HepG2 (cell line): Measurements from ENCODE around the gene NFIL3. TPM values are rescaled to one million over a fixed set of nuclear protein-coding genes. Genes with fewer than 3 reads are reported as not detected.

ENCODE experiments used
- ATAC-seq: fragments of 200-7000 bp; cut with Tn5 transposase; 3 replicates; pipeline ENCODE4 v1.9.1; 2020; ENCODE audit warnings: mild to moderate bottlenecking, moderate library complexity
- BruUV-seq: library from RNA; stranded (reverse); fragments of 400-500 nt; replicated peaks from 2 replicates; lab custom pipeline; 2021; lab: Mats Ljungman, UMichigan
- CTCF ChIA-PET: fragments of 300-600 bp; formaldehyde crosslinking; extraction: SDS; loops from one replicate; lab custom pipeline; 2021; ENCODE audit warnings: low total read pairs, inconsistent platforms, low intra/inter-chr PET ratio; lab: Yijun Ruan, JAX
- POLR2A ChIA-PET: fragments of 350-600 bp; sonication (Branson Sonifier 250); formaldehyde crosslinking; loops from one replicate; lab custom pipeline; 2020; ENCODE audit warnings: antibody characterized with exemption, inconsistent platforms; lab: Yijun Ruan, JAX
- DNase-seq: peaks from one replicate; pipeline ENCODE4 v3.0.0-alpha.2; 2015; ENCODE audit warnings: low spot score
- FAIRE-seq: peaks from 3 replicates; lab custom pipeline; 2011; peaks lifted over from hg19 to GRCh38; lab: Jason Lieb, UNC
- H2AFZ ChIP-seq: one replicate; pipeline ENCODE4 v1.6.1; 2011; ENCODE audit warnings: low read length, inconsistent platforms
- H3K27ac ChIP-seq: fragments of 300-600 bp; 3 replicates; pipeline ENCODE4 v1.8.0; 2011; ENCODE audit warnings: mixed run types, mild to moderate bottlenecking, mixed read lengths, low read length, inconsistent platforms; ENCODE audit not compliant: insufficient read depth; ENCODE audit errors: extremely low read length
- H3K27me3 ChIP-seq, 2 experiments: fragments of 200-600 bp in 1 of 2; 2 replicates in 1 of 2; 3 replicates in 1 of 2; pipeline versions ENCODE4 v1.6.0 to v1.8.0; 2011; ENCODE audit warnings: low read length in 2 of 2, mild to moderate bottlenecking in 2 of 2, moderate library complexity in 2 of 2, inconsistent platforms in 1 of 2; ENCODE audit not compliant: insufficient read depth in 2 of 2, control insufficient read depth in 1 of 2
- H3K36me3 ChIP-seq, 2 experiments: fragments of 200-600 bp in 1 of 2; replicated peaks in 1 of 2; 2 replicates in 1 of 2; 3 replicates in 1 of 2; pipeline versions ENCODE4 v1.5.1 to v1.8.0; 2011; ENCODE audit warnings: low read length in 2 of 2, inconsistent platforms in 1 of 2; ENCODE audit not compliant: insufficient read depth in 2 of 2, control insufficient read depth in 1 of 2
- H3K4me1 ChIP-seq: 2 replicates; pipeline ENCODE4 v1.5.1; 2012; ENCODE audit warnings: low read length, inconsistent platforms; ENCODE audit not compliant: insufficient read depth
- H3K4me2 ChIP-seq: 2 replicates; pipeline ENCODE4 v1.6.0; 2011; ENCODE audit warnings: low read depth, low read length, inconsistent platforms
- H3K4me3 ChIP-seq, 3 experiments: fragments of 200-600 bp in 1 of 3; sonication (generic), shearing (Covaris generic) in 1 of 3; replicated peaks in 1 of 3; 2 replicates each; pipeline ENCODE4 v1.5.1; 2011 to 2016; ENCODE audit warnings: low read length in 3 of 3, inconsistent platforms in 2 of 3, low read depth in 2 of 3, mild to moderate bottlenecking in 2 of 3, control low read depth in 1 of 3, mixed read lengths in 1 of 3; ENCODE audit not compliant: insufficient read depth in 1 of 3
- H3K79me2 ChIP-seq: one replicate; pipeline ENCODE4 v1.6.1; 2011; ENCODE audit warnings: low read length, inconsistent platforms; ENCODE audit not compliant: insufficient read depth
- H3K9ac ChIP-seq: 2 replicates; pipeline ENCODE4 v1.6.0; 2011; ENCODE audit warnings: mild to moderate bottlenecking, low read depth, low read length, inconsistent platforms; ENCODE audit not compliant: insufficient read depth
- H3K9me3 ChIP-seq: 2 replicates; pipeline ENCODE4 v1.5.1; 2012; ENCODE audit warnings: mild to moderate bottlenecking, low read length
- H4K20me1 ChIP-seq: 2 replicates; pipeline ENCODE4 v1.6.0; 2011; ENCODE audit warnings: inconsistent platforms, mild to moderate bottlenecking, low read length, moderate library complexity; ENCODE audit not compliant: insufficient read depth
- FOSL2 ChIP-seq: sonication (generic); formaldehyde crosslinking; IDR thresholded peaks from 2 replicates; pipeline ENCODE4 v1.4.0; 2020; ENCODE audit warnings: missing genetic modification reagents
- MED1 ChIP-seq: sonication (generic); formaldehyde crosslinking; IDR thresholded peaks from 2 replicates; pipeline ENCODE4 v1.4.0; 2020; ENCODE audit warnings: missing genetic modification reagents
- MTERF4 ChIP-seq: sonication (generic); formaldehyde crosslinking; IDR thresholded peaks from 2 replicates; pipeline ENCODE4 v1.8.0; 2023; ENCODE audit warnings: mild to moderate bottlenecking, missing genetic modification reagents
- NR2C2 ChIP-seq: sonication (generic); formaldehyde crosslinking; IDR thresholded peaks from 2 replicates; pipeline ENCODE4 v1.4.0; 2020; ENCODE audit warnings: missing genetic modification reagents, mild to moderate bottlenecking, moderate library complexity, borderline replicate concordance
- RERE ChIP-seq: IDR thresholded peaks from 2 replicates; pipeline ENCODE4 v1.6.1; 2016; ENCODE audit warnings: low read depth, missing genetic modification reagents, missing compliant biosample characterization
- SP5 ChIP-seq: IDR thresholded peaks from 2 replicates; pipeline ENCODE4 v1.6.1; 2016; ENCODE audit warnings: low read depth, borderline replicate concordance
- ZNF292 ChIP-seq: sonication (generic); formaldehyde crosslinking; IDR thresholded peaks from 2 replicates; pipeline ENCODE4 v1.8.1; 2022; ENCODE audit warnings: mild to moderate bottlenecking, low read depth, missing genetic modification reagents, borderline replicate concordance
- WGBS: methylation state at CpG from one replicate; pipeline ENCODE4 v1.1.6; 2017; ENCODE audit warnings: low lambda C conversion rate; 5-methylcytosine and 5-hydroxymethylcytosine counted together
- in situ Hi-C: cut with HindIII; loops from 2 replicates; pipeline ENCODE4 v1.10.0; 2017; ENCODE audit warnings: low pct_unique_long_range_greater_than_20kb; ENCODE audit not compliant: extremely low pct_ligation_motif_present
- intact Hi-C: fragments of 100-400 bp; cut with micrococcal nuclease; formaldehyde crosslinking; loops from one replicate; pipeline ENCODE4 v1.10.0; 2022; ENCODE audit not compliant: unreplicated experiment
- polyA plus RNA-seq, 8 experiments: library from polyadenylated mRNA; depleted of rRNA in 3 of 8; stranded (reverse) in 7 of 8; unstranded in 1 of 8; fragments of >200 nt; fragmentation: Illumina TruSeq in 4 of 8; extraction: Trizol in 4 of 8; gene quantifications; 2 replicates each; pipeline versions ENCODE4 v1.2.1 to v1.2.3, GENCODE V29; 2011 to 2016; ENCODE audit warnings: low read depth in 4 of 8, missing spikeins in 1 of 8, mixed read lengths in 1 of 8; ENCODE audit not compliant: insufficient read depth in 1 of 8
- total RNA-seq, 5 experiments: library from RNA; depleted of rRNA; stranded (reverse); fragments of >200 nt; fragmentation: Illumina TruSeq; extraction: Trizol; gene quantifications; 2 replicates each; pipeline ENCODE4 v1.2.3, GENCODE V29; 2016; ENCODE audit warnings: low read depth in 1 of 5
- TF ChIP-seq, protein P1 (sequence below): sonication (generic); formaldehyde crosslinking; IDR thresholded peaks from 2 replicates; pipeline ENCODE4 v1.4.0; 2020; ENCODE audit warnings: mild to moderate bottlenecking, low read depth, missing genetic modification reagents

The NFIL3 gene
- total and polyA plus RNA-seq, 2 of the 13 experiments (the other 11 are each of a cell fraction or from before 2014, with no cell fraction given): 46.6 to 54.2 TPM

GRCh38 chr9:91376239-91376638 is 47.4 kb downstream of the NFIL3 start (continued):
- no peak for TF ChIP-seq RERE
- no peak for TF ChIP-seq SP5
- no peak for TF ChIP-seq ZNF292 (CRISPR knock-in tag)
- TF ChIP-seq, all 625 proteins: peak for 0

- Histone ChIP-seq H3K27me3 (no peaks in the 10 kb centered on the region), H2AFZ (no peak overlapping the region), H3K9me3 (peaks cover 9% of the 10 kb centered on the region), H3K4me3 (no peak overlapping the region), H3K9ac (no peak overlapping the region), H3K79me2 (no peaks in the 10 kb centered on the region), H4K20me1 (no peaks in the 10 kb centered on the region), H3K4me2 (no peak overlapping the region), H3K36me3 (no peaks in the 10 kb centered on the region), H3K4me1 (peaks cover 10% of the 10 kb centered on the region), H3K27ac (no peak overlapping the region)
- POLR2A ChIA-PET: no interaction called here
- TF ChIP-seq NR2C2 (CRISPR knock-in tag) (no peak), MED1 (no peak), FOSL2 (CRISPR knock-in tag) (no peak), MTERF4 (no peak)
- TF ChIP-seq, protein P1, sequence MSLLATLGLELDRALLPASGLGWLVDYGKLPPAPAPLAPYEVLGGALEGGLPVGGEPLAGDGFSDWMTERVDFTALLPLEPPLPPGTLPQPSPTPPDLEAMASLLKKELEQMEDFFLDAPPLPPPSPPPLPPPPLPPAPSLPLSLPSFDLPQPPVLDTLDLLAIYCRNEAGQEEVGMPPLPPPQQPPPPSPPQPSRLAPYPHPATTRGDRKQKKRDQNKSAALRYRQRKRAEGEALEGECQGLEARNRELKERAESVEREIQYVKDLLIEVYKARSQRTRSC (CRISPR knock-in tag): no peak
- CTCF ChIA-PET: no interaction called here
- in situ Hi-C loops (no loop called here), intact Hi-C loops (no loop called here)
- WGBS: 67% methylated on average over 3 of the region's 3 CpGs
- ATAC-seq: no peak
- no peak for FAIRE-seq
- no TSS peak for BruUV-seq
- no peak for DNase-seq
Observed at GRCh38 chr9:91374939-91375338, 48.7 kb downstream of the NFIL3 start.
